Stimulated activated CD4-positive, alpha-beta T cell treated with anti-CD3 and anti-CD28 coated beads, Interleukin-1b, Interleukin-23, amount 100 ng/mL, for 4 hours (primary cell): Measurements from ENCODE around the gene TRIML2.

Source experiments
- DNase-seq, 2 donors: peaks; one replicate each; pipeline ENCODE4 v3.0.0-alpha.2; 2020; ENCODE audit warnings: low read depth in 2 of 2

TRIML2 gene, protein sequence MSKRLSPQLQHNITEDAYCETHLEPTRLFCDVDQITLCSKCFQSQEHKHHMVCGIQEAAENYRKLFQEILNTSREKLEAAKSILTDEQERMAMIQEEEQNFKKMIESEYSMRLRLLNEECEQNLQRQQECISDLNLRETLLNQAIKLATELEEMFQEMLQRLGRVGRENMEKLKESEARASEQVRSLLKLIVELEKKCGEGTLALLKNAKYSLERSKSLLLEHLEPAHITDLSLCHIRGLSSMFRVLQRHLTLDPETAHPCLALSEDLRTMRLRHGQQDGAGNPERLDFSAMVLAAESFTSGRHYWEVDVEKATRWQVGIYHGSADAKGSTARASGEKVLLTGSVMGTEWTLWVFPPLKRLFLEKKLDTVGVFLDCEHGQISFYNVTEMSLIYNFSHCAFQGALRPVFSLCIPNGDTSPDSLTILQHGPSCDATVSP

DNA sequence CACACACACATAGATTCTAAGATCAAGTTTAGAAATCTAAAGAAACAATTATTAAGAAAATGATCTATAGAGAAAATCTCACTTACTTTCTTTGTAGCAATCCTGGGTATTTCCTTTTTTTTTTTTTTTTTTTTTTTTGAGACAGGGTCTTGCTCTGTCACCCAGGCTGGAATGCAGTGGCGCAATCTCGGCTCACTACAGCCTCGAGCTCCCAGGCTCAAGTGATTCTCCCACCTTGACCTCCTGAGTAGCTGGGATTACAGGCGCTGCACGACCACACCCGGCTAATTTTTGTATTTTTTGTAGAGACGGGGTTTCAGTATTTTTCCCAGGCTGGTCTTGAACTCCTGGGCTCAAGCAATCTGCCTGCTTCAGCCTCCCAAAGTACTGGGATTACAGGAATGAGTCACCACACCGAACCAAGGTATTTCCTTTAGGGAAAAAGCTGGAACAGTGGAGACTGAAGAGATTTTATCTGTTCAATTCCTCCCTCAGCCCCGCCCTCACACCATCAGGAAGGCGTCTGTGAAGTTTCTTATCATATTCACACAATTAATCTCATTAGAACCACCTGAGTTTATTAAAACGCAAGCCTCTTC is at the start of gene TRIML2:
Gene TRIML2, minus strand, starts transcription at position 447 of the 599 bp plus-strand sequence. CDS start 4,235 bp downstream, outside the sequence.
- DNase-seq = no peak

DNA sequence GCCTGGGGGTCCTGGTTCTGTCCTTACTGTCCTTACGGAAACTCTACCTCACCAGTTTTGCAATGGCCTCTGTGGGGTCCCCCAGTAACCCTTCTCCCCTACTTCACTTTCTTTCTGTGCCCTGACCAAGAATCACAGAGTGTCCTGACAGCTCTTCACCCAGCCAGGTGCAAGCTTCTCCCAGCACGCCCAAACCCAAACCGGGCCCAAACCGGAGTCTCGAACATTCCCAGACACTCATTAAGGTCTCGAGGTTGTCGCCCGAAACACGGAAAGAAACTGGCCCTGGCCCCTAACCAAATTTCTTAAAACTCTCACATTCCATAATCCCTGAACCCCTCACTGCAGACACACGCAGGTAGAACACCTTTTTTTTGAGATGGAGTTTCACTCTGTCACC is 48.9 kb upstream of the TRIML2 start:
- DNase-seq = no peak

DNA sequence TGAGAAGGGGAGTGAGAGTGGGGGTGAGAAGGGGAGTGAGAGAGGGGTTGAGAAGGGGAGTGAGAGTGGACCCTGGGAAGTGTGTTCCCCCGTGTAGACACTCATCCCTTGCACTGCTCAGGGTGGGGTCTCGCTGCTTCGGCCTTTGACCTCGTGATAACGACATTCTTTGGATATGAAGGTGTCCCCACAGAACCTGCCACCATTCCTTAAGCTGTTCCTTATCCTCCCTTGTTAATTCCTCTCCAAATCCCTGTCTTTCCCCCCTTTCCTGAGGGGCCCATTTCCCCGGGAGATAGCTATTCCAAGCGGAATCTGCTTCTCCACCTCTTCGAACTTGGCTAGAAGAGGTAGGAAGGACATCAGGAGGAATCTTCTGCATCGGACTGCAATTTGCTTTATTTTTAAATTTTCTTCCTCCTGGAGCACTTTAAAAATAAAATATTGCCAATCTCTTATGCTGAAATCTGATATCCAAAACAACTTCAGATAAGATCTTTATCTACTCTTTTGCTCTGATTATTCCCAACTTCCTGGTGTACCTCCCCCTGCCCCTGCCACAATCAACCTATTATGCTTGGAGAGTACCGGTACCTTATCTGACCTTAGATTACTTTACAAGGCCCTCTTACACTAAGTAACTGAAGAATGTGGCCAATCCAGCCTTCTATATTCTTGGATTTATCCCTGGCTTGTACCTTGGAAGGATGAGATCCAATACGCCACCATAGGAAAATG is 45.4 kb upstream of the TRIML2 start:
- no peak for DNase-seq

DNA sequence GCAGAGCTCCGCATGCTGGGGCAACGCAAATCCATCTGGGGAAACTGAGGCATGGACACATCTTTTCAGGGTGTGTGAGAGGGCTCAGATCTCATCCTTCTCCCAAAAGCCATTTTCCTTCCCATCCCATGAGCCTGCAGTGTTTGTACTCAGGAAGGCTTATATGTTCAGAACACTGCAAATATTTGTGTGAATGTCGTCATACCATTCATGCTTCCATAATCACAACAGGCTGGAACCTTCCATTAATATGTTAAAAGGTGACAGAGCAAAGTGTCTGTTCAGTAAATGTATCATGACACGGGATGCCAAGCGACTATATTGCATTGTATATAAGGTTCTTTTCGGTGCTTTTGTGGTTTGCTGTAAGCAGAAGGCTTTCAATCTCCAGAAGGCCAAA is 38.4 kb upstream of the TRIML2 start:
- no peak for DNase-seq

DNA sequence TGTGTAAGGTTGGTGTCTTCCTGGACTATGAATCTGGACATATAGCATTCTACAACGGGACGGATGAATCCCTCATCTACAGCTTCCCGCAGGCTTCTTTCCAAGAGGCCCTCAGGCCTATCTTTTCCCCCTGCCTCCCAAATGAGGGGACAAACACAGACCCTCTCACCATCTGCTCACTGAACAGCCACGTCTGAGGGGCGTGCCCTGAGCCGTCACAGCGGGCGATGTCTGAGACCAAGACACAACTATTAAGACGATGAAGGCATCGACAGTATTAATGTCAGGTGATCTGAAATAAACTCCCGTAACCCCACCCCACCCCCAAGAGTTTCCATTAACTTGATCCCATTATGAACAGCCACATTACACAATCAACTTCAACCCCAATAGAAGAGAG is 37.8 kb upstream of the TRIML2 start:
- no peak for DNase-seq

DNA sequence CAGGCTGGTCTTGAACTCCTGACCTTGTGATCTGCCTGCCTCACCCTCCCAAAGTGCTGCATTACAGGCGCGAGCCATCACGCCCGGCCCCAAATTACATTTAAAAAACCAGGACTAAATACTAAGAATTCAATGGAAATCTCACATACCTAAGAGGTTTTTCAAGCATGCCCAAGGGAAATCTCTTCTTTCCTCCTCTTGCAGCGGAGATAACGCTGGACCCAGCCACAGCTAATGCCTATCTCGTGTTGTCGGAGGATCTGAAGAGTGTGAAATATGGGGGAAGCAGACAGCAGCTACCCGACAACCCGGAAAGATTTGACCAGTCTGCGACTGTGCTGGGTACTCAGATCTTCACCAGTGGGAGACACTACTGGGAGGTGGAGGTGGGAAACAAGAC is 37.2 kb upstream of the TRIML2 start:
- DNase-seq = no peak

DNA sequence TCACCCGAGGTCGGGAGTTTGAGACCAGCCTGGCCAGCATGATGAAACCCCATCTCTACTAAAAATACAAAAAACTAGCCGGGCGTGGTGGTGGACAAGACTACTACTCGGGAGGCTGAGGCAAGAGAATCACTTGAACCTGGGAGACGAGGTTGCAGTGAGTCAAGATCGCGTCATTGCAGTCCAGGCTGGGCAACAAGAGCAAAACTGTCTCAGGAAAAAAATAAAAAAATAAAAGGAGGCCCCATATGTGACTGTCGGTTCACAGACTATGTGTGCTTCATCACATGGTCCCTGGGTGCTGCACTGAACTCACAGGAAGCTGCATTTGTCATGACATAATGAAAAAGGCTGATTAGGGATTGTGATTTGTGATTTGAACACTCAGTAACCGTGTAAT is 36.2 kb upstream of the TRIML2 start:
- no peak for DNase-seq

DNA sequence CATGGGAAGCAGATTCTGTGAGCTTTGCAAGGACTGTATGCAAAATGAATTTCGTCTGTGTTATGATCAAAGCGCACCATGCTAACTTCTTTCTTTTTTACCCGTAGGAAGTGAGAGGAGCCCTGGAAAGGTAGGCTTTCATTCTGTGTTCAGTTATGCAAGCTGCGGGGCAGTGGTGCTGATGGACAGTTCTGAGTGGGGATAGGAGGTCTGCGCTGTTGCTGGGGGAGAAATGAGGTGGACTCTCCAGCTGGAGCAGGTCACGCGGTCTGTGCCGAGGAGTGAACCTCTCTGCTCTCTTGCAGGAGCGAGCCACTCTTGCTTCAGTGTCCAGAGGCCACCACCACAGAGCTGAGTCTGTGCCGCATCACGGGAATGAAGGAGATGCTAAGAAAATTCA is 34.3 kb upstream of the TRIML2 start:
- no peak for DNase-seq

DNA sequence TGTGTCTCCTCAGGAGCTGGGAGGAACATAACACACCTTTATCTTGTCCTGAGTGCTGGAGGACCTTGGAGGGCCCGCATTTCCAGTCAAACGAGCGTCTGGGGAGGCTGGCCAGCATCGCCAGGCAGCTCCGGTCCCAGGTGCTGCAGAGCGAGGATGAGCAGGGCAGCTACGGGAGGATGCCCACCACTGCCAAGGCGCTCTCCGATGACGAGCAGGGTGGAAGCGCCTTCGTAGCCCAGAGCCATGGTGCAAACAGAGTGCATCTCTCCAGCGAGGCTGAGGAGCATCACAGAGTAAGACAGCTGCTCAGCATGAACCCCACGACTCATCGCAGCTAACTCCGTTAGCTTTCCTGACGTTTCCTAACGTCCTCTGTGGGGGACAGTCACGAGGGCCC is 30.3 kb upstream of the TRIML2 start:
- DNase-seq = no peak

DNA sequence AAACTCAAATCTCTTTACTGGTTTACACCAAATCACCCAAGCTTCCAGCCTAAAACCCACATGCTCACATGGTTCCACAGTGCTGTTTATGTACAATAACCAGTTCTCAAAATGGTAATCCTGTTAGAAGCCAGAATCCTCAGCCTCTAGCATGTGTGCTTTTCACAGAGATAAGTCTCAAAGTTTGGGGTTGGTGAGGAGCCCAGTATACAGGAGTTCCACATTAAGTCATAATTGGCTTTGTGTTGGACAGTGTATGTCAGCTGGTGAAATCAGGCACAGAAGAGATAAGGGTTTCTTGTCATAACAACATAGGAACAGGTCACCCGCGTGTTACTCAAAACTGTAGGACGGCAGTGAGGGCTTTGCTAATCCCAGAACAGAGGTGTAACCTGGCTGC is 29.7 kb upstream of the TRIML2 start, which contains the start of gene TRIML1:
Gene TRIML1, plus strand, starts transcription at position 301 of the 400 bp plus-strand sequence. CDS start 118 bp downstream, outside the sequence.
- DNase-seq = no peak

DNA sequence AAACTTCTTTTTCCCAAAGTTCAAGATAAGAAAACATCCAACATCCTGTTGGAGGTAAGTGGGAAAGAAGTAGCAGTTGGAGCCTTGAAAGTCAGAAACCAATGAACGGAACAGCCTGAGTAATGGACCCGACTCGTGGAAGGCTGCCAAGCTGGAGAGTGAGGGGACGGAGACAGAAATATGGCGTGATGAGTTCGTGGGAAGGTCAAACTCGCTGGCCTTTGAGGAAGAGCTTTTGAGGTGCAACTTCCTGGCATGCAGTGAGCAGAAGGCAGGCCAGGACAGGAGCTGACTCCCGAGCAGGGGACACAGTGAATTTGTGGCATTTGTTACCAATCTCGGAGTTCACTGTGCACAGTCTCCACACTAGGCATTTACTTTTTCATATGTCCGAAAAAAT is 28.8 kb upstream of the TRIML2 start:
- DNase-seq = no peak

DNA sequence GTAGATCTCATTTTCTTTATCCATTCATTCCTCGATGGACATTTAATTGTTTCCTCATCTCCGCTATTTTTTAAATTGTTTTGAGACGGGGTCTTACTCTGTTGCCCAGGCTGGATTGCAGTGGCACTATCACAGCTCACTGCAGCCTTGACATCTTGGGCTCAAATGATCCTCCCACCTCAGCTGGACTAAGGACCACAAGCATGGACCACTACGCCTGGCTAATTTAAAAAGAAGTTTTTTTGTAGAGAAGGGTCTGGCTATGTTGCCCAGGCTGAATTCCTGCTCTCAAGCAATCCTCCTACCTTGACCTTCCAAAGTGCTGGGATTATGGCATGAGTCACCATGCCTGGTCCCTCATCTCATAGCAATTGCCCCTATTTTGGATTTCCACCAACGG is 22.8 kb upstream of the TRIML2 start:
- DNase-seq = no peak

DNA sequence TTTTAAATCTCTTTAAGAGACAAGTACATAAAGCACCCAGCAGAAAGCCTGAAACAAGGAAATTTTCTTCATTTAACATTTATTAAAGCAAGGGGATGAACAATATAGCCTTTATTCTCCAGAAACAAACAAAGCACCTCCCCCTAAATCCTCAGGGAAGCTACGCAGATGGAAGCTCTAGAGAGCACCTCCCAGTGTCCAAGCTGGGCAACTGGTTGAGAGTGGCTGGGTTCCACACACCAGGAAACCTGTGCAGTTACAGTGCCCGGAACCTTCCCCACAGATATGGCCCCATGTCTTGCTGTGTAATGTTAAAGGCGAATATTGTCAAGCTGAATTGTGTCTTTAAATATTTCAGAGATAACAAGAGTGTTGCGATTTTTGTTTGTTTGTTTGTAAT is 21.0 kb upstream of the TRIML2 start:
- no peak for DNase-seq

DNA sequence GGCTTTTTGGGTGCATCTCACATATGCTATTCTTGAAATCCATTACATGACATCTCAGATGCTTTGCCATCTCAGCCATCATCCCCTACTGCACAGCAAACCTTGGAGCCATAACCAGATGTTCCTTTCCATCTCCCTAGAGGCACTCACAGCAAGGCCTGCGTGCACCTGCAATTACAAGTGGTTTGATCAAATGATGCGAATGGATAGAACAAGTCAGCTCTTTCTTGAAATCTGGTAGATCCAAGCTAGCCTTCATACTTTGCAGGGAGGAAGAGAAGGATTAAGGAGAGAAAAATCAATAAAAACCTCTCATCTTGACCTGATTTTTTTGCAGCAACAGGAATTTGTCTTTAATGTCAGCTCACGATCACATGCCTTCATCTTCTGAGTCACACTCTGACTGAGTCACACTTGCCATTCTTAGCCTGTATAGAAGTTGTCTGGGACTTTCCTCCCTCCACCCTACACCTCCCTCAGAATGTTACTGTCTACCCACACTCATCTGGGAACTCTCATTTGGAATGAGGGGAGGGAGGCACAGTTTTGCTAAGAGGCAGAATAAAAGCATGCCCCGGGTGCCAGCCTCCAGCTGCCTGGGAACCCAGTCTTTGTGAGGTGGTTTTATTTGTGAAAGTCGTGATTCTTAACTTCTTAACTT is 17.9 kb upstream of the TRIML2 start:
- no peak for DNase-seq

DNA sequence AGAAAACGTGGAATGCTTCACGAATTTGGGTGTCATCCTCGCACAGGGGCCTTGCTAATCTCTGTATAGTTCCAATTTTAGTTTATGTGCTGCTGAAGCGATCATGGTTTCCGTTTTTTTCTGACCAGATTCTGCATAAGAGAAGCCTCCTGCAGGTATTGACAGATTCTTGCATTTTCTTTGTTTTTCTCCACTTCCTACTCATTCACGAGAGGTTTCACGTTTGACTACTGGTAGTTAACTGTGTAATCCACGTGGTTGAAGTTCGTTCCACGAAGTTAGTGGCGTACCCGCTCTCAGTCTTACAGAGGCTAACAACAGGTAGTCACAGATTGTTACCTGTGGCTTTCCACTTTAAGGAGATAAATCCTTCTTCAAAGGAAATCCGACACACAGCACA is 12.1 kb upstream of the TRIML2 start:
- DNase-seq = no peak

DNA sequence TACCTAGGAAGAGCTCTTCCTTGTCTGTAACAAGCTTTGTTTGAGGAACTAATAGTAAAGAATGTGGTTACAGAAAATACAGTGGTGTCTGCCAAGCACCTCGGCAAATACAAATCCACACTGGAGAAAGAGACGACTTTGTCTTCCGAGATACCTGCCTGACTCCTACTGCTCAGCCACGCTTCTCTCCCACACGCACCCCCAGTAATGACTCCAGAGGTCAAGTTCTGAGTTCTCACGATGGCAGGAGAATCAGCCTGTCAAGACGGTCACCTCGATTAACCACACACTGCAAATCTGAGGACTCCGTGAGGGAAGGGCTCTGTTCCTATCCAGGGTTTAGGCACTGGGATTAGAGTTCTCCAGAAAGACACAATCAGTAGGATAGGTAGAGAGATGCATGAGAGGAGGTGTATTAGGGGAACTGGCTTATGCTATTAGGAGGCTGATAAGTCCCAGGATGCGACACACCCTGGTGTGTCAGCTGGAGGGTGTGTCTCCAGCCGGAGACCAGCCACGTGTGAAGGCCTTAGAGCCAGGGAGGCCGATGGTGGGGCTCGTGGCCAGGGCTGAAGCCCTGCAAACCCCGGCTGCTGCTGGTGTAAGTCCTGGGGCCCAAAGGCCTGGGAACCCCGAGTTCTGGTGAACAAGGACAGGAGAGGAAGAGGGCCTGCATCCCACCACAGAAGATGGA is 8.4 kb upstream of the TRIML2 start:
- no peak for DNase-seq

DNA sequence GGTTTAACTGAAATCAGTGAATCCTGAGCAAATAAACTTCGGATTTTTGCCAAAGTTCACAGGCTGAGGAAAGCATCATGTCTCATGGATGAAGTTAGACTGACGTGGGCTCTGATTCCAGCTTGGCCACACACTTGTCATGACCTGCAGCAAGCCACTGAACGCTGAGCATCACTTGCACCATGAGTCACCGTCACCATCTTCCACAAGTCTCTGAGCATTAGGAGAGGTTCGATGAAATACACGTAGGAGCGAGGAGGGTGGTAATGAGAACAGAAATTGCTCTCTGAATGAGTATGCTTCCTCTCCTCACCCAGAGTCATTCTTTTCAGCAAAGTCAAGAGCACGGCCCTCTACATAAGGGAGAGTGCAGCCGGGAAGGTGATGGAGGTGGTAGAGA is 3.8 kb upstream of the TRIML2 start:
- DNase-seq = no peak

DNA sequence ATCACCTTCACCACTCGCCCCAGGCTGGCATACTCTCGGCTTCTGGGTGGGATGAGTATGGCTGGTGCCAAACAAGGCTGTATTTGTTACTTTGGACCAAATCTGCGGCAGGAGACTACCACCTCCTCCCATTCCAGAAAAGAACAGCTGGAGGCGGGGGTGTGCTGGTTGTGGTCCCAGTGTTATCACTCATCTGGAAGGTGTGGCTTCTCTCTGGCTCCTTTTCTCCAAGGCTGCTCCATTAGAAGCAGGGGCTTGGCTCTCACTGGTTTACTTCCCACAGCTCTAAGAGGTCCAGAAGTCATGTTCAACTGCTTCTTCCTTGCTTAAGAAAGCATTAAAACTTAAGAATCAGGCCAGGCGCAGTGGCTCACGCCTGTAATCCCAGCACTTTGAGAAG is 2.6 kb upstream of the TRIML2 start:
- DNase-seq = no peak

DNA sequence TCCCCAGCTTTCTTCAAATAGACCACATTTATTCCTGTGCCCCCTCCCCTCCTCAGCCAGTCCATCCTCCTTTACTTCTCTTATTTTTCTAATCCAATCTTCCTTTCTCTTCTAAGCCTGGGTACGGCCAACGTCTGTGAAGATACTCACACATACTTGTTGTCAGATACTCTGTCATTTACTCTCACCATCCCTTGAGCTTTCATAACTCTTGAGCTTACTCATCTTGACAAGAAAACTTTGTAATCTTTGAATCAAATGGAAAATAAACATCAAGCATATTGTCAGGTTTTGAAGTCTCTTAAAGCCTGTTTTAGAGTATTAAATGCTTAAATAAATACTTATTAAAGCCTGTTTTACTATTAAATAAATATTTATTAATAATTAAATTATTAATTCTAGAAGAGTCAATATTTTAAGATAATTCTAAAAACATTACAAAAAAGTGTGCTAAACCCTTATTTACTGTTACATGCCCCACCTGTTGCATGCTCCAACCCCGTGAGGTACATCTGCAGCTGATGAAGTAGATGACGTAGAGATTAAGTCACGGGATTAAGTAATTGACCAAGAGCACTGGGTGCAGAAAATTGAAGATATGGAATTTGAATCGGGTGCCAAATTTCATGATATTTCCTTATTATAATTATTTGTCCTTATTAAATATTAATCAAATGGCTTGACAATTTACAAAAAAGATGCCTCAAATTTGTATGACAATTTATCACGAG is 1.5 kb upstream of the TRIML2 start:
- no peak for DNase-seq

DNA sequence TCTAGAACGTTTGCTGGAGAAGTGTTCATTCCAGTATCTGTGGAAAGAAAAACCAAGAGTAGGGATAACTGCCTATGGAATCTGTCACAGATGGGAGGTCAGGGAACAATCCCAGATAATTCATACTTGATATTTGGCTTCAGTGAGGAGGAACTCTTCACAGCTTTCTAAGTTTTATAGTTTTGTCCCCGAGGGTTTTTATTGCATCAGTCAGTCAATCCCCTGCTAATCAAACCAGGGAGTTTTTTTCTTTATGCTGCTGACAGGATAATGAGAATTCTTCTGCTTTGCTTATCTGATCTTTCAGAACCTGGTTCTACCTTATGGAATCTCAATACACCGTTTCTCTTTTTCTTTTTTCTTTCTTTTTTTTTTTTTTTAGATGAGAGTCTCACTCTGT is 633 bp upstream of the TRIML2 start:
- DNase-seq = no peak
